A549 (cell line): ENCODE measurements around the gene PAEP.

Source experiments
- CTCF ChIP-seq: fragments of >200 bp; sonication (Bioruptor Twin); formaldehyde crosslinking; IDR thresholded peaks from 3 replicates; pipeline ENCODE4 v1.5.1; 2016
- E2F6 ChIP-seq: IDR thresholded peaks from 2 replicates; pipeline ENCODE4 v1.6.1; 2012; ENCODE audit warnings: low read depth, borderline replicate concordance
- FOXS1 ChIP-seq: fragments of 250-450 bp; sonication (Bioruptor Pico); IDR thresholded peaks from 2 replicates; pipeline ENCODE4 v1.5.0; 2020; ENCODE audit warnings: mild to moderate bottlenecking, moderate library complexity
- HDAC2 ChIP-seq: fragments of 200-600 bp; sonication (generic); IDR thresholded peaks from 2 replicates; pipeline ENCODE4 v1.6.1; 2016
- MAX ChIP-seq: IDR thresholded peaks from 2 replicates; pipeline ENCODE4 v1.6.1; 2012
- MAZ ChIP-seq: fragments of 150-350 bp; IDR thresholded peaks from 2 replicates; pipeline ENCODE4 v1.6.1; 2014; ENCODE audit warnings: antibody characterized with exemption, low read depth, low read length, borderline replicate concordance
- NR3C1 ChIP-seq: fragments of >200 bp; sonication (Bioruptor Twin); formaldehyde crosslinking; IDR thresholded peaks from 3 replicates; pipeline ENCODE4 v1.6.1; 2017
- POLR2A ChIP-seq: IDR thresholded peaks from 2 replicates; pipeline ENCODE4 v1.6.1; 2012; ENCODE audit warnings: mild to moderate bottlenecking, low read length
- REST ChIP-seq: fragments of 200-600 bp; sonication (generic); IDR thresholded peaks from 2 replicates; pipeline ENCODE4 v1.6.1; 2016; ENCODE audit warnings: antibody characterized with exemption, mild to moderate bottlenecking, moderate library complexity
- RFX5 ChIP-seq: fragments of 450-650 bp; IDR thresholded peaks from 2 replicates; pipeline ENCODE4 v1.7.1; 2014; ENCODE audit warnings: antibody characterized with exemption, mild to moderate bottlenecking, moderate library complexity
- RNF2 ChIP-seq: fragments of 200-600 bp; sonication (generic); IDR thresholded peaks from 2 replicates; pipeline ENCODE4 v1.6.1; 2016; ENCODE audit warnings: low read depth, mild to moderate bottlenecking, antibody characterized with exemption, moderate library complexity, borderline replicate concordance
- SMC3 ChIP-seq: fragments of >200 bp; sonication (Bioruptor Twin); formaldehyde crosslinking; IDR thresholded peaks from 3 replicates; pipeline ENCODE4 v1.6.1; 2018; ENCODE audit warnings: inconsistent platforms
- USF2 ChIP-seq: fragments of 450-650 bp; IDR thresholded peaks from 2 replicates; pipeline ENCODE4 v1.6.1; 2014; ENCODE audit warnings: antibody characterized with exemption
- ZFP36 ChIP-seq: fragments of 450-650 bp; IDR thresholded peaks from 2 replicates; pipeline ENCODE4 v1.6.1; 2014; ENCODE audit warnings: borderline replicate concordance; ENCODE audit not compliant: partially characterized antibody

GRCh38 chr9:135536216-135536615, 25.3 kb upstream of the PAEP start:
- TF ChIP-seq REST (no peak), POLR2A (no peak), RNF2 (no peak), RFX5 (no peak), CTCF (no peak), ZFP36 (no peak), E2F6 (no peak), MAX (no peak), USF2 (no peak), MAZ (no peak), SMC3 (no peak), FOXS1 (CRISPR knock-in tag) (no peak), NR3C1 (no peak), HDAC2 (no peak)
